Measurements from ENCODE around the gene GRK5.

Gene GRK5

DNA sequence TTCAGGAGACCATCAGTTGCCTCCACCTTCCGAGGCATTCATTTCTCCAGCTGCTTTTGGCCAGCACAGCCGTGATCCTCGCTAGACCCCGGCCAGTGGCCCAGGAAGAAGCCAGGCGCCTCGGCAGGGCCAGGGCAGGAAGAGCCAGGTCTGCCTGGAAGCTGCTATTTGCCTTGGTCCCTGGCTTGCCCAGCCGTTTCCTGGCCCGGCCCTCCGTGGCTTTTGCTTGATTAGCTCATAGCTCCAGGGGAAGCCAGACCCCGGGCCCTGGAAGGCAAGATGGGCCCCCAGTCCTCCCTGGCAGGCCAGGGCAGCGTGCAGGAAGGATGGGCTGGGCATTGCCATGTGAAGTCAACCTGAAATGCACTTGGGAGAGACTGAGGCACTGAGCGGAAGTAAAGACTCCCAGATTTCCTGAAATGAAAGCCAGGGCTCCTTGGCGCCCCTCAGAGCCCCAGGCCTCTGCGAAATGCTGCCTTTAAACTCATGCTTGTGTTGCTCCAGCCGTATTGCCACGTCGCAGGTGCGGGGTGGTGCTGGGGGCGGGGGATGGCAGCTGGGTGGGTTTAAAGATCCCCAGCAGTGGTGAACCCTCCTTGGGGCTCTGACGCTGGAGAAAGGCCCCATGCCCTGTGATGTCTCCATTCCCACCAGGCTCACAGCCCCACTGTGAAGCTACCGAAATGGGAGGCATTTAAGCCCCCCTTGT lies 160.6 kb downstream of the GRK5 start:
- FAIRE-seq = no peak

DNA sequence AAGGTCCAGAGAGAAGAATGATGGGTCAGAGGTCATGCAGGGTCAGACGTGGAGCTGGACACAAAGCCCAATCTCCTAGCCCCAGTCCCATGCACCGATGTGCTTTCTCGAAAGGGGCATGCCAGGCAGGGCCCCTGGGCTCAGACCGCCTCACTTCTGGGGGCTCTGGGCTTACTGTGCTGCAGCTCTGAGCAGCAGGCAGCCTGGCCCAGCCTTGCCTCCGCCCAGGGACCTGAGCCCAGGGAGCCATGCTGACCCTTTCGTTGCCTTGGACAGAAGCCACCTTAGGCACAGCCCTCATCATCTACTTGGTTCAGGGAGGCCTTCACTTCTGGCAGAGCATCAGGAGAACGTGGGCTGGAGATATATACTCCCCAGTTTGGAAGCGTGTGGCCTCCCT lies 161.2 kb downstream of the GRK5 start:
- FAIRE-seq = no peak

DNA sequence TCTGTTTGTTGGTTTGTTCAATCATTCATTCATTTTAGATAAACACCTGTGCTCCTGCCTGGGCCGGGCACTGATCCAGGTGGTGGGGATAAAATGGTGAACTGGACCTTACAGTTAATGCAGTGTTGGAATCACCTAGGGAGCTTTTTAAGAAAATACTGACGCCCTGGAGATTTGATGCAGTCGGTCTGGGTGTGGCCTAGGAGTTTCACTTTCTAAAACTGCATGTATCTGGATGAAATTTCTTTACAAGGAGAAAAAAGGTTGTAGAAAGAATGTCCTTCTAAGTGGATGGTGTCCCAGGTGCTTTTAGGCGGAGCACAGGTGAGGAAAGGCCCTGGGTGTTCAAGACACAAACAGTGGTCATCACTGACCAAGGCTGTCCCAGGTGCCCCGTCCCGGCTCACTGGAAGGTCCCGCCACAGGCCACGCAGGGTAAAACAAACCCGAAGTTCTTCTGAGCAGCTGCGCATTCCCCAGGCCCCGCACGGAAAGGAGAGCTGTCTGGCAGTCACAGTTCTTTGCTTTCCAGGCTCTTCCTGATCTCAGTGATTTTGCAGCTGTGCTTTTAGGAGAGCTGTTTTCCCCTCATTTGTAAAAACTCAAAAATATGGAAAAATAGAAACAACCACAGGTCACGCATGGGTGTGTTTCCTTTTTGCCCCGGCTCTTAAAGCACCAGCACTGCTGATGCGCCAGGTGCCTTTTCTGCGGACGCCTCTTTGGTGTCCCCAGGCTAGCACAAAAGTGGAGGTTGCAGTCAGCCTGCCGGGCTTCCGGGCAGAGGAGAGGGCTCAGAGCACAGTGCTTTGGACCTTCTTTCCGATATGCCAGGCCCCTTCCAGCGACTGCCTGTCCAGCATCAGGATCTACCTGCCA lies 161.9 kb downstream of the GRK5 start:
- FAIRE-seq = no peak

DNA sequence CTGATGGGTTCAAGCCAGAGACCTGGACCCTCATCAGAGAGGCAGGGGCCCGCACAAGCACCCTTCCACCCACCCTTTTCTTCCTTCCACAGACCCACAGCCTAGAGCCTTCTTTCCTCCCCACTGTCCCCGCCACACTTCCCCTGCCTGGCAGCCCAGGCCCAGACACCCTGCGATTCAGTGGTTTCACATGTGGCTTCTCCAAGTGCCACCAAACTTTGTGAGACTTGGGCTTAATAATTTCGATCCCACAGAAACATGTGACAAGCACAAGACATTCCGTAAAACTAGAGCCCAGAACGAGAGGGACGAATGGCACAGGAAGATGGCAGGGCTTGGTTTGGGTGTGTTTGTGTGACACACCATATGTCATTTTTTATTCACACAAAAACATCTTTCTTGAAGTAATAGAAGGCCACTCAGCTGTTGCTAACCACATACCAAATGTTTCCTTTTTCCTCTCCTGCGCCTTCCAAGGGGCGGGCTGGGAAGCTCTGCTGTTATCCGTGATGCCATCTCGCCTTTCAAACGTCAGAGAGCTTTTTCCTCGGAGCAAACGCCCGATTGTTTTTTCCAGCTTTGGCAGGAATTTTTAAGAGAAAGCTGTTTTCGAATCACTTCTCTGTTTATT lies 162.9 kb downstream of the GRK5 start:
- FAIRE-seq = no peak

DNA sequence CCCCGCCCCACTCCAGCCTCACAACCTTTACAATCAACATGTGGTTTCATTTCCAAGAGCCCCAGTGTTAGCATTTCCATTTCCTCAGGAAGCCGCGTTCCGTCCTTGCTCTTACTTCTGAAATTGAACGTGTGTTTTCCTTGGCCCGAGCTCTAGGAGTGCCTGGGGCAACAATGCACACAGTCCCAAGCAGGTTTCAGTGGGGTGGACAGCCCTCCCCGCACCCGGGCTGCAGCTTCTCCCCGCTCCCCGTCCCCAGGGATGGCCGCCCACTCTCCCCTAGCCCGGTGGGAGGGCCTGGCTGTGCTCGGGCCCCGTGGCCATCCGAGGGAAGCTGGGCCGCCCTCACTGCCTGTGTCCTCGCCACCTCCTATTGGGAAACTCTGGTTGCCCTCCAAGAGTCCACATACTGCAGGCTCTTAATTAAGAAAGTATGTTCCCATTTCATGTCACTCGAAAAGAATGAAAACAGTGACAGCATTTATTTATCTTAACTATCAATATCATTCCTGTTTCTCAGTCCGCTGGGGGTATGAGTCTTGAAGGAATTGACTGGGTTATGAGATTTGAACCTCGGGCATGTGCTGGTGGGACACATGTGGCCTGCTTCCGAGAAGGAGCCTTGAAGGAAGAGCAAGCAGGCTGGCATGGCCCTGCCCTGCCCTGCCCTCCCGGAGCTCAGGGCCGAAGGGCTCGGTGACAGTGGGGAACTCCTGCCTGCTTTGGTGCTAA lies 163.8 kb downstream of the GRK5 start:
- FAIRE-seq = peak; percentile 79

DNA sequence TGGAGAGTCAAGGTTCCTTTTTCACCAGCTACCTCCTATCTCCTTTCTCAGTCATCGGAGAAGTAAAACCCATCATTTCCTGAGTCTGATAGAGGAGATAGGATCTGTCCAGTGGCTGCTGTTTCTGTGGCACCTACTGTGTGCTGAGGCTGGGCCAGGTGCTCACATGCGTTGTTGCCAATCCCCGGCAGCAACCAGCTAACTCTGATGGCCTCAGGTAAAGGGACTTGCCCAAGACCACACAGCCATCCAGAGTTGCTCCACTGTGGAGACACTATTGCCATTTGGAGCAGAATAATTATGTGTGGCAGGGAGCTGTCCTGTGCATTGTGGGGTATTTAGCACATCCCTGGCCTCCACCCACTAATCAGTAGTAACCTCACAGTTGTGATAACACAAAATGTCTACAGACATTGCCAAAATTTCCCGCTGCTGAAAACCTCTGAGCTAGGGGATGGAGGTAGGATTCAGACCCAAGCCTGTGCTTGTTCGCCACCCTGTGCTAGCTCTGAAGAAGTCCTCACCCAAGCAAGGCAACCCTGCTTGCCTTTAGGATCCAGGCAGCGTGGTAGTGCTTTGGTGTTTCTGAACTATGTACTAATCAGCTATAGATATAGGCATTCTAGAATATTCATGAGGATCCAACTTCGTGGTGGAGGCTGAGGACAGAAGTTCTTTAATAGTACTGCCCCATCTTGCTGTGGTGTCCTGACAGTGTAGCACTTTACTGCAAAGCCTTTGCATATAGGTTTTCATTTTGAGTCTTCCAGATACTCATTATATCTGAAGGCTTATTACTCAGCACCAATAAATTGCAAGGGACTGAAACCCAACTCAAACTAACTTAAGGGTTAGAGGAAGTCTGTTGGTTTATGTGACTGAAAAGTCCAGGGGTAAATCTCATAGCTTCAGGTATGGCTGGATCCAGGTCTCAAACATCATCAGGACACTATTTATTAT lies 164.6 kb downstream of the GRK5 start:
- FAIRE-seq = no peak

DNA sequence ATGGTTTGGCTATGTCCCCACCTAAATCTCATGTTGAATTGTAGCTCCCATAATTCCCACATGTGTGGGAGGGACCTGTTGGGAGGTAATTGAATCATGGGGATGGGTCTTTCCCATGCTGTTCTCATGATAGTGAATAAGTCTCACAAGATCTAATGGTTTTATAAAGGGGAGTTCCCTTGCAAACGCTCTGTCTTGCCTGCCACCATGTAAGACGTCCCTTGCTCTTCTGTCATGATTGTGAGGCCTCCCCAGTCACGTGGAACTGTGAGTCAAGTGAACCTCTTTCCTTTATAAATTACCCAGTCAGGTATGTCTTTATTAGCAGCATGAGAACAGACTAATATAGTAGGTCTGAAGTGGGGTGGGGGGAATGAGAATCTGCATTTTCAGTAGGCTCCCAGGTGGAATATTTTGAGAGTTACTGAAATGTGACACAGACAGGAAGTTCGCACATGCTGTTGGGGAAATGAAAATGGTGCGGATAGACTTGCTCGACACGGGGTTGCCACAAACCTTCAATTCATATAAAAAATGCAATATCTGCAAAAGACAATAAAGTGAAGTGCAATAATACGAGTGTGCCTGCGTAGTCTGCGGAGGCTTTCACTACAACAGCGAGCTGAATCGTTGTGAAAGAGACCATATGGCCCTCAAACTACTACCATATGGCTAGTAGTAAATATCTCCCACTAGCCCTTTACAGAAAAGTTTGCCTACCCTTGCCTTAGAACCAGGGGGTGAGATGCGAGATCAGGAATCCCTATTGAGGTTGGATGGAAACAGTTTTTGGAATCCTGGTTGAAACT lies 166.1 kb downstream of the GRK5 start:
- FAIRE-seq = no peak

DNA sequence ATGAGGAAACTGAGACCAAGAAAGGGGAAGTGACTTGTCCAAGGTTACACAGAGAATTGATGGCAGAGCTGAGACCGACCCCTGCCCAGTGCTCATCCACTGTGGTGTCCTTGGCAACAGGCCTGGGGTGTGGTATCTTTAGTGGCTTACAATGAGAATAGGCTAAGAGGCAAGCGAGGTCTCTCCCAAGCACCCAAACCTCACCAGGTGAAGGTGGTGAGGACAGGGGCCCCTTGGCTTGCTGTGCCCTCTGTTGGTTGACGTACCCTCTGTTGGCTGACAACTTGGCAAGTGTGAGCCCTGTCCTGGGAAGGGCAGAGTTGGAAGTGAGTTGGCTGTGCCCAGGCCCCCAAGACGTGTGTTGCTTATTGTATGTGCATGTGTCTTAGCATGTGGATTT lies 166.9 kb downstream of the GRK5 start:
- no peak for FAIRE-seq

DNA sequence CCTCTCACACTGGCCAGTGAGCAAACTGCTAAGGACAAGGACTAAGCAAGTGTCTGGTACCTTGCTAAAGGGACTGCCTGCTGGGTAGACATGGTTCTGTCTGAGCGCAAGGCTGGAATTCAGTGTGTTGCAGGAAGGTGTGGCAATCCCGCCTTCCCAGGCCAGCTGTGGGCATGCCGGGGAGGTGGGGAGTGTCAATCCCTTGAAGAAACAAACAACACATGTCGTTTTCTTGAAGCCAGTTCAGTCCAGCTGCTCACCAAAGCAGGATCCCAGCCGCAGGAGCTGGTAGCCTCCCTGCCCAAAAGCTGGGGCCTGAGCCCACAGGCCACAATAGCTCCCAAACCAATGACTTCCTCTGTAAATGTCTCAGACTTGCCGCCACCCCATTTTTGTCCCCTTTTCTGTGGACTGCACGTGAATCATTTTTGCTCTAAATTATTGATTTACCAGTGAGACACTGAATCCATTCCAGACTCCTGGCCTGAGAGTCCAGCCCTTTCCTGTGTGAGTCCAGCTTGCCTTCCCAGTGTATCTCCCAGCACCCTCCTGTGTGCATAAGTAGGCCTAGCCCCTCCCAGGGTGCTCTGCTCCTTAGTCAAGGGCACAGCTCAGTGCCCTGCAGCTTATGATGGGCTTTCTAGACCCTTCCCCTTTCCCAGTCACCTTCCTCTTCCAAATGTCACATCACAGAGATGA lies 168.4 kb downstream of the GRK5 start:
- no peak for FAIRE-seq

DNA sequence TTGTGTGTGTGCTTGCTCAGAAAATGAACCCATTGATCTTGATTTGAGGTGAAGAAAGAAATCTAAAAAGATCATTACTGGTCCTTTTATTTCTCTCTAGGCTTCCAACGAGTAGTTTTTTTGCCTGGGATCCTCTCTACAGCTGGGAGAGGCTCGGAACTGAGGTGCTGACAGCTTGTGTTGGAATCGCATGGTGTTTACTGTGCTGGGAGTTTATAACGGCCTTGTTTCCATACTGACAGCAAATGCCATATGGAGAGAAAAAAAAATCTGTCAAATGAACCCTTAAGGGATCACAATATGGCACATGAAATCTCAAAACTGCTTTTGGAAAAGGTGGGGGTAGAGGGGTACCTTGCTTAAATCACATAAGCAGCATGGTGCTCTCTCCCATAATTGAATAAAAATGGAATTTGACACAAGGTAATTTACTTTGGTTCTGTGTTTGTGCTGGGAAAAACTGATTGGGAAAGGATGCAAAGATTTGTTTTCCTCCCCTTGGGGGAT lies 170.1 kb downstream of the GRK5 start:
- FAIRE-seq = no peak

DNA sequence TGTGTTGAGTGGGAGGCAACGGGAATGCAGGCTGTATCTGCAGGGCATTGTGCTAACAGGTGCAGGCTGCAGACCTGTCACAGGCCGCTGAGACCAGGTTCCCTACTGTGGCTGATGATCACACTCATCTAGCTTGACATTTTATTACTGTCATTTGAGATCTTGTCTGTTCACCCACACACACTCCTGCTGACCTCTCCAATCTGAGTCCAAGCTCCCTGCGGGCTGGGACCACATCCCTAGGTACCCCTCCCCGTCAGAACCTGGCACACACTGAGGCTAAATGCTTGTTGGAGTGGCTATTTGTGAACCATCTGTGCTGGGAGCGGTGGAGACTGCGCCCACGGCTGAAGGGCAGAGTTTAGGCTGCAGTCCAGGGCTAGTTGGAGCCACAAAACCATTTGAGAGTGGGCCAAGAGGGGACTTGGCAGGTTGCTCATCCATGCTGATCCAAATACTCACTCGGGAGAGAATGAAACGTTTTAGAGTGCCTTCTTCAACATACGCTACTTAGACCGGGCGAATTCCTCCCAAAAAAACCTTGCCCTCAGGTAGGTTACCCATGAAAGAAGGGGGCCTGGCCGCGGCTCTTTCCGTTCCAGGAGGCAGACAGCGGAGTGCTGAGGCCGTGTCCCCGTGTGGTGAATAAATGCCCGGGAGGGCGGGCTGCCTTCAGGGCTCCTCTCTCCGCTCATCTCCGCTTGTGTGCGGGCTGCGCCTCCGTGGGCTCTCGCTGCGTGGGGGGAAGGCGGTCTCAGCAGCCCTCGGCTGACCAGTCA lies 170.8 kb downstream of the GRK5 start:
- FAIRE-seq = no peak

DNA sequence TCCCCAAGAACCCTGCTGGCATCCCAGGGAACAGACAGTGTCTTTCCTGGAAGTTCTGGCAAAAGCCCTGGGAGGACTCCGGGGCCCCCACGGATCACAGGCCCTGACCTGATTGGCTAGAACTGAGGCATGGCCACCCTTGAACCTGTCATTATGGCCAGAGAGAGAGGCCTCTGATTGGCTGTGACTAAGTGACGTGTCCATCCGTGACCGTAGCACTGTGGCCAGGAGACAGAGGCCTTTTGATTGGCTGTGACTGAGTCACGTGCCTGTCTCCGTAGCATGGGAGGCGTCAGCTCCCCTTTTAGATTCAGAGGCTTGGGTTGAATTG lies 171.3 kb downstream of the GRK5 start:
- FAIRE-seq = no peak

DNA sequence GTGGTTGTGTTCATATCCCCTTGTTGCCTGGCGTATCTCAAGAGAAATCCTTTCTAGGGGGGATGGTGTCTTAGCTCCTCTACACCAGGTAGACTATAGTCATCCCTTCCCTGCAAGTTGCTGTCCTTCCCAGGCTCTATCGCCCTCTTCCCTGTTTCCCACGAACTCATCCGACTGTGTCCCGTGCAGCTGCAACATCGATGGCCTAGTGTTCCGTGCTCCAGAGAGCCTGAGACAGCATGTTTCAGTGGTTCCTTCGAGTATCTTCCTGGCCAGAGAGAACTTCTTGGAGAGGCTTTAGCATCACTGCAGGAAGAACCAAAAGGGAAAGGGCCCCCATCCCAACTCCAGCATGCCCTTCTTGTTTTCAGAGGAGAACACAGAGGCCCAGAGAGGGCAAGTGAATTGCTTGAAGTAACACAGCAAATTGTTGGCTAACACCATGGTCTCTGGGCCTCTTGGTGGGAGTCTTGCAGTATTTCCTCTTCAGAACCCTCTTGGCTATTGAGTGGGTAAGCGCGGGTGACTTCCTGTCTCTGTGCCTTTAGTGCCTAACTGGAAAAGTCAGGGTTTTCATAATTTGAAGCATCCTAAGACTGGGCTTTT lies 172.2 kb downstream of the GRK5 start:
- FAIRE-seq = no peak

DNA sequence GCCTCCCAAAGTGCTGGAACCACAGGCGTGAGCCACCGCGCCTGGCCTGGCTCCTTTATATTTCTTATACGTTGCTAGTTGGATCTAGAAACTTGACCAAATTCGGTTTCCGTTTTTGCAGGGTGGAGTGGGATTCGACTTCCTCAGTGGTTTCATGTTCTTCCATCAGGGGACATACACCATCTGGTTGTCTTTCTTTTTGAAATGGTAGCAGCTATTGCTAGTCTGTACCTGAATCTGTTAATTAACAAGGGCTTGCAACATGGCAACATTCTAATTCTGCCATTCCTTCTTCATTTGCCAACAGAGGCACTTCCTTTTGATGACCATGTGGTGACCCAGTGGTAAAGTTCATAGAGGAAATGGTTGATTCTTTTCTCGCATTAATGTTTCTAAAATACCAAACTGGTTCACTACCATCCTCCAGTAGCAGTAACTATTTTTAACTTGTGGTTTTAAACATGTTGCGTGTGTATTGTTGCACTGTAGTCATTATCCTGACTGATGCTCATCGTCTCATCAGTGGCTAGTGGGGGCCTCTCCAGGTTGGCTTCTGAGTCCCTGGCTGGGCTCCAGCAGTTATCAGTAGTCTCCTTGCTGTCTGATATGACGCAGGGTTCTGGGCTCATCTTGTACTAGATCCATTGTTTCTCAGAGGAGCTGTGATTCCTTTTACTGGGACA lies 175.9 kb downstream of the GRK5 start:
- FAIRE-seq = no peak

DNA sequence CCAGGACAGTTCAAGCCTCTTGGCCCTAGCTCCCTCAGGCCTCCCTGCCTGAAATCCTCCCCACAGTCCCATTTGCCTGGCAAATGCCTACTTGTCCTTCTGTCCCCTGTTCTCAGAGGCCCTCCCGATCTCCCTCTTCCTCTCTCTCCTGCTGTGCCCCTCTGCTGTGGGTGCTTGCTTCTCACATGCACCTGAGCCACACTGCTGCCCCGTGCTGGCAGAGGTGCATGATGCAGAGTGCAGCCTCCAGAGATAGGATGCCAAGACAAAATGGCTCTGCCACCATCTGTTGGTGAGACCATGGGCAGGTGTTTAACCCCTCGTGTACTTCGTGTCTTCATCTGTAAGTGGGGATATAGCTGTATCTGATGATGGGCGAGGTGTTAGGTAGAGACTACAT lies 176.8 kb downstream of the GRK5 start:
- no peak for FAIRE-seq

DNA sequence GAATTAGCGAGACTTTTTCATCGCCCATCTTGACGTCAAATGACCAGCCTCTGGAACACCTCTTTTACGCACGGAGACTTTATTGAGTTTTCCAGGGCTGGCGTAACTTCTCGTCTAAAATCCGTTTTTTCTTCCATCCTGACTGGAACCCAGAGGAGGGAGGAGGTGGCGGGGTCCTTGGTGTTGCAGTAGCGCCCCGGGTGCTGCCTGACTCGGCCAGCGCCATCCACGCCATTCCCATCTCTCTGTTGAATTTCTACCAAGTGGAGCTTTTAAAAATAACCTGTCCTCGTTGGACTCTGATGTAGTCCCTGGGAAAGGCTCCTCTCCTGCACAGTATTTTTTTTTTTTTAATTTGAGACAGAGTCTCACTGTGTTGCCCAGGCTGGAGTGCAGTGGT lies 179.3 kb downstream of the GRK5 start:
- FAIRE-seq = no peak

DNA sequence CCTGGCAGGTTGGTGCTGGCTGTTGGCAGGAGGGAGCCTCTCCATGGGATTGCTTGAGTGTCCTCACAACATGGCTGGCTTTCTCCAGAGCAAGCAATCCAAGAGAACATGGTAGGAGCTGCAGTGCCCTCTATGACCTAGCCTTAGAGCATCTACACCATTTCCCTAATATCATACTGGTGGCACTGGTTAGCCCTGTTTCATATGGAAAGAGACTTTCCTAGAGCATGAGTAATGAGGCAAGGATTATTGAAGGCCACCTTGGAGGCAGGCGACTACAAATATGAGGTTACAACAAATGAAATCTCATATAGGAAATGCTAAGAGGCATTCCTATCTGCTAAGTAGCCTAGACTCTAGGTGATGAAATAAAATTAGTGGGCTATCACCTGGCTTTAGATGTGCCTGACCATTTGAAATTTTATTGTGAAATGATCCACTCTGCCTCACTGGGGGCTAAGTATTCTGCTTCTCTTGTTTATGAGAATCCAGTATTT lies 181.5 kb downstream of the GRK5 start:
- FAIRE-seq = no peak
